GM21576 (cell line): ENCODE measurements around the gene MAP3K4.

ENCODE experiments used
- ATAC-seq: cut with Tn5 transposase; IDR thresholded peaks from one replicate; pipeline ENCODE4 v1.9.1; 2021; ENCODE audit warnings: mild to moderate bottlenecking, moderate library complexity; ENCODE audit not compliant: unreplicated experiment

Gene MAP3K4

DNA sequence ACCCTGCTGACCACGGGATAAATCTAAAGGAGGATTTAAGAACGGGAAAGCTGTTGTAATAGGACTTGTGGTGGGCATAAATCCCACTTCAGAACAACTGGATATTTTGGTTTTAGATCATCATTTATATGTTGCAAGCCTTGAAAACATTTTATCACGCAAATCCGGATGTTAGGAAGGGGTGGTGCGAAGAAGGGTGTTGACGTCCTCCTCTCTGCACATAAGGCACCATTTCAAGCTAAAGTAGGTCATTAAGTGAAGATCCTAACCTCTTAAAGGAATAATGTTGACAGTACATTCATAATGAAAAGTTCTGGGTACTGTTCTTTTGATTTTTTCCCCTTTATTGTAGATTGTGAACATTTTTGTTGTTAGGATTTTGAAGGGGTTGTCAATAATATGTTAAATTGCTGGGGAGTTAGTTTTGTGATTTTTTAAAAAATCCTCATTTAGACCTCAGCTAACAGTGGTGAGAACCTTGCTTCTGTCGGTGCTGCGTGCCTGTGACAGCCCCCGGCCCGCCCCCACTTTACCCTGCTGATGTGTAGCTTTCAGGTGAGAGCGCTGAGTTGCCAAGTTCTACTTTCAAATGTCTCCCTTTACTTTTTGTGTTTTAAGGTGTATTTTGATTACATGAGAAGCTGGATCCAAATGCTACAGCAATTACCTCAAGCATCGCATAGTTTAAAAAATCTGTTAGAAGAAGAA, 88.8 kb downstream of the MAP3K4 start:
- ATAC-seq = no peak

DNA sequence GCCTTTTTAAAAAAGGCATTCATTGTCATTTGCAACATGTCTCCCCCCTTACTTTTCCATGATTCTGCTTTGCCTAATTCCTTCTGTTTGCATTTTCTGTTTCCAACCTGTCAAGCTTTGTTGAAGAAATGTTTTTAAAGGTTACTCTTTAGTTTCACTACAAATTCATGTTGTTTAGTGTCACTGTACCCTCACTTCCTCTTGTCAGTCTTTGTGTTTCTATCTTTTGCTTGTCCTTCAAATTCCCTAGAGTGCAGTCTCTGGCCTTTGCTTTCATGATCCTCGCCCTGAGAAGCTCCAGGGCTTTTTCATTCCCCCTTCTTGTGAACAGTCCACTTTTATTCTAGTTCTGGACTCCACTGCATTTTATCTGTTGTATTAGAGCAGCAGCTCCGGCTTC, 90.6 kb downstream of the MAP3K4 start:
- ATAC-seq = no peak

DNA sequence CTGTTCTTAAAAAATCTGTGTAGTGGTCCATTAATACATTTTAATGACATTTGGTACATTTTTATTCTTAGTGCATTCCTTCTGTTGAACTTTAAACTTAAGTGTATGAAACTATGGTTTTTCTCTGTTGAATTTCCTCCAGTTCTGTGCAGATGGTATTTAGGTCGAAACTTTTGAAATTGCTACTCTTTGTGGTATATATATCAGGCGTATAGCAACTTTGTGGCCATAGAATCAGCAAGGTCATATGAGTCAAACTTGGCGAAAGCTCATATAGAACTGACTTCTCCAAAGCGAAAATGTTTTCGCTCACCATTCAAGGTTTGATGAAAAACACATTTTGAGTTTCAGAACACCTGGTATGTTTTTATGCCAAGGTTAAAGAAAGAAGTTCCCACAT, 93.7 kb downstream of the MAP3K4 start:
- ATAC-seq = no peak

DNA sequence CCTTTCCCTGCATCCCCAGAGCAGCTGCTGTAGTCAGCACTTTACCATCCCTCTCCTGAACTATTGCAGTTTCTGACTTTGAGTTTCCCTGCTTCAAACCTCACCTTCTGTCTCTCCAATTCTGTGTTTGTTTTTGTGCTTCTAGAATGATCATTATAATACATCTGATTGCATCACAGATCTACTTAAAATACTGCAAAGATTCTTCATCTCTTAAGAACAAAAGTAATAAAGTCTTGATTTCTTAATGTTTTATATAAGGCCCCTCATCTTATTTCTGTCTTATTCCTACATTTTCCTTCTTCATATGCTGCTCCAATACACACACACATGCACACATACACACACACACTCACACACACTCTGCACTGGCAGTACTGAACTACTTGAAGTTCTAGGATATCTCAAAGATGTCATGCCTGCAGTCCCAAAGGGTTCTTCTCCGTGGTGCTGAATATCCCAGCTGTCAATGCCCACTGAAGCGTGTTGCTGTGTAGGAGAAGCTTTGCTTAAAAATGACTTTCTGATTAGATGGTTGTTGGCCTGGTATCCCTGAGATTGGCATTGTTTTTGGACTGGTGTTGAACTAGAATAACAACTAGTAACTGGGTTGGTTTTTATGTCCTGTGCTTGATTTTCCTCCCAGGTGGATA, 97.2 kb downstream of the MAP3K4 start:
- no peak for ATAC-seq

DNA sequence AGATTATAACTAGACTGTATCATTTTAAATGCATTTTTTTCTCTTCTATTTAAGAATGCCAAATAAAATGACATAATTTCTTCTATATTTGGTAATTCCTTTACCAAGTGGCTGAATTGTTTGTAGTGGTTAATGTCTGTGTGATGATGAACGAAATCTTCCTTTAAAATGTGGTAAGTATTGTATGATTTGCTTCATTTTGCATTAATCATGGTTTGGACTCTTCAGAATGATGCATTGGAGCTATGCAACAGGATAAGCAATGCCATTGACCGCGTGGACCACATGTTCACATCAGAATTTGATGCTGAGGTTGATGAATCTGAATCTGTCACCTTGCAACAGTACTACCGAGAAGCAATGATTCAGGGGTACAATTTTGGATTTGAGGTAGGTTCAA, 99.6 kb downstream of the MAP3K4 start:
- ATAC-seq = no peak

DNA sequence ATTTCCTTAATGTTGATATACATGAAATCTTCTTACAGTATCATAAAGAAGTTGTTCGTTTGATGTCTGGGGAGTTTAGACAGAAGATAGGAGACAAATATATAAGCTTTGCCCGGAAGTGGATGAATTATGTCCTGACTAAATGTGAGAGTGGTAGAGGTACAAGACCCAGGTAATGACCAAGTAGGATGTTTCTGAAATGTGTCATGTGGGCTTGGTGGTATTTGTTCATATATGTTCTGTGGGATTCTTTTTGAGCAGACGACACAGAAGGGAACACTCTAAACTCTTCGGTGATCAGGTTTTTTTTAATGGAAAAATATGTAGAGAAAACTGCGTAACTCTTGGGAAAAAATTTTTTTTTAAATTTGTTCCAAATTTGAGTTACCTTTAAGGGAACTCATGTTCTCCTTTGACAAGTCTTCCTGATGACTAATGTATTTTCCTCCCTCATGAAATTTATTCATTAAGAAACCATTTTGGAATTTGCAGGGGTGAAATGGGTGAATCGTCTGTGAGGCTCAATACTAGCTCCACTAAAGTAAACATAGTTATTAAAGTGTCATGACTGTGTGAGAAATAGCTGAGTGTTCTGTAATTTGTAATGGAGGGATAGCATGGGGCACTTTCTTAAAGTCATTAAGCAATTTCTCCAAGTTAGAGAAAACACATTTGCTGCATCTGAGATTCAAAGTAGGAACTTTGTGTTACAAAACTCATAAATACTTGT, 100.6 kb downstream of the MAP3K4 start:
- ATAC-seq = no peak

DNA sequence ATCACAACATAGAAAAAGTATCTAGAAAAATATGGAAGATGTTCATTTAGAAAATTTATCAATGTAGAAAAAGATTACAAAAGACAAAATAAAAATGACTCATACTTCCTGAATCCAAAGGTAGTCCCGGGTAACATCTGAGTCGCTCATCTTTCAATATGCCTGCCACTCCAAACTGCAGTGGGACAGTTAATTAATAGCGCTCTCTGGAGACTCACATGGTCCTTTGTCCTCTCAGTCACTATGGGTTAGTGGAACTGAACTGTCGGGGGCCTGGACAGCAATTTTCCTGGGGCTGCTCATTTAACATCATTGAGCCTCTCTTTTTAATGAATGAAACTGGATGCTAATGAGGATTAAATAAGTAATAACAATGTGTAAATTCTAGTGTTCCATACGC, 103.4 kb downstream of the MAP3K4 start:
- ATAC-seq = no peak

DNA sequence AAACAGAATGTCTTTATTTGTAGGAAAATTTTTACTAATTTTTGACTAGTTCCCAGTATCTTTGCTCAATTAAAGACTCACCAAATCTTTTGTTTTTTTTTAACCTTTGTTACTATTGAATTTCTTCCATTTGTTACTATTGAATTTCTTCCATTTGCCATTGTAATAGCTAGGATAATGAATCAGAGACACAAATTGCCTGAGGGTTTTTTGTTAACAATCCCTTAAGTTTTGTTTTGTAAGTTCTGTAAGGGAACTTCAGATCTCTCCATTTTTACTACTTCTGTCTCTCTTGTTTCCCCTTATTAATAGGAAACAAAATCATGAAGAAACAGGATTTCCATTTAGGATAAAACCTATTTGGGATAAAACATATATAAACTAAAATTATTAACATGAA, 104.3 kb downstream of the MAP3K4 start:
- no peak for ATAC-seq

DNA sequence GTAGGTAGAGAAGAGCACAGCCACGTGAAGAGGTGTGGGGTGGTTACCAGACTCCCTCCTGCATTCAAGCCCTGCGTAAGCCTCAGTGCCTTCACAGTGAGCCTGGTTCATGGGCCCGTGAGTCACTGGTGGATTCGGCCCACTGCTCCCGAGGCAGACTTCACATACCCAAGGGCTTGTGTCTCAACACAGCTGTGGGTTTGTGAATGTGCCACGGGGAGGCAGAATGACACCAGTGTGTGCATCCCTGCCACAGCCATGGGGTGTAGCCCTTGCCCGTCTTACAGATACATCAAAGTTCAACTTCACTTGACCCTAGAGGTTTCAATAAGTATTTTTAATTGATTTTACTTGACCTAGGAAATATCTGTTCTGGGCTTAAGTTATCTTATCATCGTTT, 108.5 kb downstream of the MAP3K4 start:
- no peak for ATAC-seq

DNA sequence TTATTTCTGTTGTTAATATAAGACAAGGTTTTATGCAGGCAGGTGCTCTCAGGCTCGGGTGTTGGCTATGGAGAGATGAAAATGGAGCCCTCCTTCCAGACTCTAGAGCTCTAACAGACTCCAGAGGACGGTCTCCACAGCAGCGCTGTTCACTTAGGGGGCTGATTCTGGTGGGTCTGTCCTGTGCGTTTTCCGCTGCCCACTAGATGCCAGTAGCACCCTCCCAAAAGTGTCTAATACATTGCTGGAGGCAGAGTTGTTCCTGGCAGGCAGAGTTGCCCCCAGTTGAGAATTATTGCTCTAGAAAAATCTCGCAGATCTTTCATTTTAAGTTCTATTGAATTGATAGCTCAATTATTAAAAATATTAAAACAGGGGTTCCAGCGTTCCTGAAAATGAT, 109.9 kb downstream of the MAP3K4 start:
- no peak for ATAC-seq

DNA sequence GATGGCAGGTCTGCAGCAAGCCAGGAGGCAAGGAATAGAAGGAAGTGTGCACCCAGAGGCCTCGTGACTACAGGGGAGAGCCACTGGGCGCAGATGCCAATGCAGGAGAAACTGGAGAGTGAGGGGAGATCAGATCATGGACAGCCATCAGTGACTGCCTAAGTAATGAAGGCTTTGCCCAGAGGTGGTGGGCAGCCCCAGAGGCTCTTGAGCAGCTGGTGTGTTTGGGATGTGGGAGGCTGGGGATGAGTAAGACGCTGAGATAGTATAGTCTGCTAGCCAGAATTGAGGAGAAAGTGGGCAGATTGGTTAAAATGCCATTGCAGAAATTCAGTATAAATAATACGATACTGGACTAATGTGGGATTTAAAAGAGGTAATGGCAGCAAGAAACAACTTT, 111.9 kb downstream of the MAP3K4 start:
- ATAC-seq = no peak

DNA sequence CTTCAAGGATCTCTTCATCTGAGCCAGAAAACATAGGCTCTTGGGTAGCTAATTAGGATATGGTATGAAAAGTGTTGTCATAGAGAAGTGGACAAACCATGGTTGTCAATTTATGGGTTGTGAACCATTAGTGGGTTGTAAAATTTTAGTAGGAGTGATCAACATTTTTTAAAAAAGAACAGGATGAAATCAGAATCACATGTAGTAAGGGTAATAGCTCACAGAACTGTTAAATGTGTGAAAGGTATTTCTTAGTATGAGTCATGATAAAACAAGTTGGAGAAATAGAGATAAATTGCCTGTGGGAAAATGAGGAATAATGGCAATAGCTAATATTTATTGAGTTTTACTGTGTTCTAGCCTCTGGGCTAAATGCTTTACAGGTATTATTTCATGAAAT, 113.4 kb downstream of the MAP3K4 start:
- ATAC-seq = no peak

DNA sequence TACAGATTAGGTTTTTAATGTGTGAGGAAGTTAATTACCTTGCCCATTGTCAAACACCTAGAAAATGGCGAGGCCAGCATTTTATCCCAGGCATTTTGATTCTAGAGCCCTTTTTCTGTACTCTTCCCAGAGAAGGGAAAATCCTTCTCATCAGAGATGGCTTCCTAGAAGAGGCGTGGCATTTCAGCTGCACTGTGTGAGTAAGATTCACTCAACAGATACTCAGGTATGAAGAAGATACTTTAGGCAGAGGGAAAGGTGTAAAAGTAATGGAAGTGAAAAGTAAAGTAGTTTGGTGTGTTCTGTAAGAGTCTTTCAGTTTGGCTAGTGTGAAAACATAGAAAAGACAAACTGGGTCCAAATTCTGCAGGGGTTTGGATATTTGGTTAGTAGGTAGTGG, 113.8 kb downstream of the MAP3K4 start:
- no peak for ATAC-seq

DNA sequence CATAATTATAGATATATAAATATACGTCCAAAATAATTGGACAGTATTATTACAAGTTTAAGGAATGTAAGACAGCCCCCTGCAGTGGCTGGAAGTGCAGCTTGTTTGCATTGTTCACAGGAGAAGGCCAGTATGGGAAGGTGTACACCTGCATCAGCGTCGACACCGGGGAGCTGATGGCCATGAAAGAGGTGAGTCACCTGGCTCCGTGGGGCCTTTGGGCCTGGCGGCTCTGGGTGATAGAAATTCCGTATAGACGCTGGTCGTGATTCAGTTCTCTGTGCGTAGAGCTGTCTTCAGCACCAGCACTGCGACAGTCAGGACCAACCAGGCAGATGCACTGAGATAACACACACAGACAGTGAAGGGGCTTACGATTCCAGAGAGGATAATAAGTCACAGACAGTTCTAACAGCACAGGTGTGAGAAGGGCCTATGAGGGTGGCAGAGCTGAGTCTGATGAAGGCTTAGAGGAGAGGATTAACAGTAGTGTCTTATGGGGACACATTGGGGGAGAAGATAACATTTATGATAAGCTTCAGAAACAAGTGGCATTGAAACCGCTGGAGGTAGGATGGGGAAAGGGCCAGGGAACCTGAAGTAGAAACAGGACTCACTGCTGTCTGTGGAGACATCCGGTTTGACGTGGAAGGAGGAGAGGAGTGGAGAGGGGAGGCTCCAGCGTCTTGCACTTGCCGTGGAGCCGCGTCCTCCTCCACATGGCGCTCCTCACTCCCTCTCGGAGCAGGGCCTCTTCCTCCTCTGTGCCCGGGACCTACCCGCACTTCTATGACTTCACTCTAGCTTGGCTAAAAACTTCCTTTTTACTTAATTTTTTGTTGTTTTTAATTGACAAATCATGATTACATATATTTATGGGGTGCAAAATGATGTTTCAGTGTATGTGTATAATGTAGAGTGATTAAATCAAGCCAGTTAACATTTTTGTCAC, 116.5 kb downstream of the MAP3K4 start:
- ATAC-seq = no peak

DNA sequence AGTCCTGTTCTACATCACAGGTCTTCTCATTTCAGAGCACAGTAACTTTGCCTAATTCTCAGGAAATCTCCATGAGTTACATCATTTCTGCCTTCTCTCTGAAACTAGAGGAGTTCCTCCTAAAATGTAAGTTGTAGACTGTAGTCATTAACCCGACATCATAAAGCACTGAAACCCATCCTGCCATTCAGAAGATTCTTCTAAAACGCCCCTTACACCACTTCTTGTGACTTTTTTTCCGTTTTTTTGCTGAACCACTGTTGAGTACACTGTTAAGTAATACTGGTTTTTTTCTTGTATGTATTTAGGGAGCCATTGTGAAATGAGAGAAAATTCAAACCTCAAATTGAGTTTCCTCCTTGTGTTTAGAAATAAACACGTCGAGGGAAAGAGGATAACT, 117.3 kb downstream of the MAP3K4 start:
- no peak for ATAC-seq

DNA sequence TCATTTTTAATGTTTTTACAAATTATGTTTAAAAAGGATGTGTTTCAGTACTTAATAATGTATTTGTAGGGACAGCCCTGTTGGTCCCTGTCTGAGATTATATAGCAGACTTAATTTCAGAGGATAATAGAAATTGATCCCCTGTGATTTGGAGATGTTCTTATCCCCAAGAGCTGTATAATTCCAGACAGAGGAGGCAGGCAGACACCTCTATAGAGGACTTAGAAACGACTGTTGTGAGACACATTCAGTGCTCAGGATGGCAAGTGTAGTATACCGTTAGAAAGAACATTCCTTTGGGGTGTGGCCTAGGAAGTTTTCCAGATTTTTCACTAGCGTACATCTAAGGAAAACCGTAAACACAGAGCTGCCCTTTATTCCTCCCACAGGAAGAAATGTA, 117.8 kb downstream of the MAP3K4 start:
- ATAC-seq = no peak

DNA sequence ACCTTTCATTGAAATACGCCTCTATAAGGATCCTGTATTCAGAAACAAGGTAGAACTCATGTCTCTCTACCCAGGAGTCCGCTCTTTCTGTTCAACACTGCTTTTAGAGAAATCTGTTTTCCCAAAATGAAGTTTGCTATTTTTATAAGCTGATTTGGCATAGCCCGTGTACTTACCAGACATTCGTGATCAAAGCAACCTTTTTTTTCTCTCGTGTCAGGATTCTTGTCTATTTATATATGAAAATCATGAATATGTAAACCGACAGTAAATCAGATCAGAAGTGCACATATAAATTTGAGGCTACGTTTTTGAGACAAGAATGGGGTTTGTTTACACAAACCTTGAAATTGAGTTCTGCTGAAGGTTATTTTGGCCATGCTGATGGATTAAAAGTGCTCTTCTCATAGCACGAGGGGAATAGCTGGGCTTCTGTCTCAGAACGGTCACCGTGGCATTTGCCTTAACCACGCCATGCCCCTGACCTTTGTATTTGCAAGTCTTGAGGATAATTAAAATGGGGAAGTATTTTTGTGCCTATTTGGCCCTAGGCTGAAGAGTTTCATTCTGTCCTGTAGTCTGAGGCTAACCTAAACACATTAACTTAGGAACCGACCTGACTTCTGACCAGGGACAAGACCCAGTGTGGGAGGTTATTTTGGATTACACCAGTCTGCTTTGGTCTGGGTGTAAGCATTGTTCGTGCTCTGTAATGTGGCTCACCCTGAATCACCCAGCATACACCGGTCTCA, 118.6 kb downstream of the MAP3K4 start:
- ATAC-seq = no peak

DNA sequence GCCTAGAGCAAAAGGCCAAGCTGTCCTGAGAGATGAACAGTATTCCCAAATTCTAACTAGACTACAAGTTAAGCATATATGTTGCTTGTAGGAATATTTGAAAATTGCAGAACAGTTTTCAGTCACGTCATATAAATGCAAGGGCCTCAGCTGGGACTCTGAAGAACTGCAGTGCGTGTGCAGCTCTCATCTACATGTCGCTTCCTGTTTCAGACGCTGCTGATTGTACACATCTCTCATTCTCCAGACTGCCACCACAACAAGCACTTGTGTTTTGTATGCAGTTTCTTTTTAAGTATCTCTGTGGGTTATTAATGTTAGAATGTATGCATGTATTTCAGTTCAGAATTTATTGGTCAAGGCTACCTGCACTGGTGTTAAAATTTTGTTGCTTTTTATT, 119.7 kb downstream of the MAP3K4 start:
- no peak for ATAC-seq

DNA sequence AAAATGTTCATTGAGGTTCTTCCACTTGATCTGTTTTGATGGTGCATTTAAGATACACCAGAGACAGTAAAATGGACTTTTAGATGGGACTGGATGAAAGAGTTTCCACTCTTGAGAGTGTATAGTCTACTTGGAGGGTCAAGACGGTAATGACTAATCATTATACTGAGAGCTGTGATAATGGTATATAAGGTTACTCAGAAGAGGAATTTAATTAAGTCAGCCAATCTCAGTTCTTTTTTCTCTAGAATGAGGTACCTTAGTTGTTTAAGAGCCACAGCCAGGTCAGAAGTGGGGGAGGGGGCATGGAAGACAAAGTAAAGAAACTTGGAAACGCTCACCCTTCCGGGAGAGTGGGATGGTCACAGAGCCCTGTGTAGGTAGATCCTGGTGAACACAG, 123.9 kb downstream of the MAP3K4 start:
- ATAC-seq = no peak

DNA sequence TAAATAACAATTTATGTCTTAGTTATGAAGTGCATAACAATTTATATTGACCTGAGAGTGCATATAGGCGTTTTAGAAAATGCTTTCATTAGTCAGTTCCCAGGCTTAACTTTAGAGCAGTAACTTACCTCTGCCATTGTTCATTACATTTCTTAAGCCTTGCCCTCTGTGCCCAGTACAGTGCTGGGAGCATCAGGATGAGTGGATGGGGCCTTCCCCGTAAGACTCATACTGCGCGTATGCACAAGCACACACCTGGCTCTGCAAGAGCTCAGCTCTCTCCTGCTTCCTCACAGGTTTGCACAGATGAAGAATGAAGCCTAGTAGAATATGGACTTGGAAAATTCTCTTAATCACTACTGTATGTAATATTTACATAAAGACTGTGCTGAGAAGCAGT, 125.0 kb downstream of the MAP3K4 start:
- ATAC-seq = no peak
